HG03460 (cell line): ENCODE results near the gene DOCK3.
"Not testable (repeated sequence)": the region's sequence is repeated elsewhere in the genome, so short reads cannot be mapped to it uniquely, and the experiment has no call there.

Source experiments
- ATAC-seq: cut with Tn5 transposase; IDR thresholded peaks from one replicate; pipeline ENCODE4 v1.9.1; 2021; ENCODE audit not compliant: unreplicated experiment

Gene DOCK3

DNA sequence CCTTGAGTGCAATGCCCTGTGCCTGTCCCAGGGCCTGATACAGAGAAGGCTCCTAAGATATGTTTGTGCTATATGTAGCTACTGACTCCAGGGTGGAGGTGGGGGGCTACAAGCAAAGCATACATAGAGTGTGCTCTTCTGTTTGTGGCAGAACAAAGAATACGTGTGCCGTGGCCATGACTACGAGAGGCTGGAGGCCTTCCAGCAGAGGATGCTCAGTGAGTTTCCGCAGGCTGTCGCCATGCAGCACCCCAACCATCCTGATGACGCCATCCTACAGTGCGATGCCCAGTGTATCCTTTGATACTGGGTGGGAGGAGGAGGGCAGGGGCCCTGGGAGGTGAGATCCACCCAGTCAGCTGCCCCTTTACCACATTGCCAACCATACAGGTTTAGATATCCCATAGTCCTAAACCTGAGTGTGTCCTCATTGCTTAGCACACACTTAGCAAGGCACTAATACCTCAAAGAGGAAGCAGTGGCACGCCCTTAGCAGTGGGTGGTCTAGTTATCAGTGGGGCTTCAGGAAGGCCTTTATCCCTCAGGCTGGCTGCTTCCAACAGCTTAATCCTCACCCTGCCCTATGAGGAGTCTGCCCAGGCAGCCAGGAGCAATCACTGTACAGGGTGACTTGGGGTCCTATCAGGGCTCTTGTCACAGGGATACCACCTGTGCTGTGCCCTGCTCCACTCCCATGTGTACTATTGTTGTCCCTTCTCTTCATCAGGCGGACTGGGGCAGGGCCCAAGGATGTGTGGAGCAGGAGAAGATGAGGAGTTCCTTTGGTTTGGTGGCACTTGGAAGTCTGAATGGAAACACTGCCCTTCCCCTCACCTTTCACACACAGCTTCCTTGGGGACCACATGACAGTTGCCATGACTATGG lies 680.2 kb downstream of the DOCK3 start:
- no peak for ATAC-seq

DNA sequence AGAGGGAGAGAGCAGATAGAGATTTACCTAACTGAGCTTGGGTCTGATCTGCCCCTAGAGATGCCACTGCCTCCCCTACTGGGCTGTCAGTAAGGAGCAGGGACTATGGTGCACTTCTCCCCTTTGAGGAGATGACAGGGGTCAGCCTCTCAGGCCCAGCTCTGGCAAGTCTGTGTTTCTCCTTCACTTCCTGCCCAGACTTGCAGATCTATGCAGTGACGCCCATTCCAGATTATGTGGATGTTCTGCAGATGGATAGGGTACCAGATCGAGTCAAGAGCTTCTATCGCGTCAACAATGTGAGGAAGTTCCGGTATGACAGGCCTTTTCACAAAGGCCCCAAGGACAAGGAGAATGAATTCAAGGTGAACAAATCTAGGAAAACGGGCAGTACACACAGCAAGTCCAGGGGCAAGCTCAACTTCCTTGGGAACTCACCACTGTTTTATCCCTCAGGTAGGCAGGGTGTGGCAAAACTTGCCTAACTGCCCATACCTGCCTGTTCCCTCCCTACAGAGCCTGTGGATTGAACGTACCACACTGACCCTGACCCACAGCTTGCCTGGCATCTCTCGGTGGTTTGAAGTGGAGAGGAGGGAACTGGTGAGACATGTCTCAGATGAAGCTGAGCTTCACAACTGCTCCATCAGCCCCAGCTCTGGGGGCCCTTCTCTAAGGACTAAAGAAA lies 681.3 kb downstream of the DOCK3 start:
- no peak for ATAC-seq

DNA sequence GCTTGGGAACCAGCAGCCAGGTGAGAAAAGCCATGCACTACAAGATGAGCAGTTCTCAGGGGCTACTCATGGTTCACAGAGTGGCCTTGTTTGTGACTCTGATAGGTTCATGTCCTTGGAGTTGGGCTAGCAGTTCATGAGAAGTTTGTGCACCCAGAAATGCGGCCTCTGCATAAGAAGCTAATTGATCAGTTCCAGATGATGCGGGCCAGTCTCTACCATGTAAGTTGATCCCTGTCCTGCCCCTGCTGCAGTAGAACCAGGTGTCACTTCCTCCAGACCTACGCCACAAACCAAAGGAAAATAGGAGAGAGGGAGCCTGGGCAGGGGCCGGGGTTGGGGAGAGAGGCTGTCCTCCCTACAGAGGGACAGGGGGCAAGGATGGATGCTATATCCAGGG lies 683.1 kb downstream of the DOCK3 start:
- ATAC-seq = no peak

DNA sequence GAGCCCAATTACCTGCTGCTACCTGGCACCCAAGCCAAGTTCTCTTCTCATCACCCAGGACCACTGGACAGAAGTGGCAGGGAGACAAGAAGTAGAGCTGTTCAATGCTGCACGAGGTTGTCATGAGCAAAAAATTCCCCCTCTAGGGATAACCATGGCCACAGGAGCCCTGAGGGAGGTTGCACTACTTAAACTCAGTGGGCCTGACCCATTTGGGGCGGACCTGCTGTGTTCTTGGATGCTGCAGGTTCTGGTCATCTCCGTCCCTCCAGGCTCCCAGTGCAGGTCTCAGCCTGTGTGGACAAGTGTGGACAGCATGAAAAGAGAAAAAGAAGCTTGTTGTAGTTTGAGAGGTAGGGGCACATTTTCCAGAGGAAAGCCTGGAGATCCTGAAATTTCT lies 684.3 kb downstream of the DOCK3 start:
- no peak for ATAC-seq

DNA sequence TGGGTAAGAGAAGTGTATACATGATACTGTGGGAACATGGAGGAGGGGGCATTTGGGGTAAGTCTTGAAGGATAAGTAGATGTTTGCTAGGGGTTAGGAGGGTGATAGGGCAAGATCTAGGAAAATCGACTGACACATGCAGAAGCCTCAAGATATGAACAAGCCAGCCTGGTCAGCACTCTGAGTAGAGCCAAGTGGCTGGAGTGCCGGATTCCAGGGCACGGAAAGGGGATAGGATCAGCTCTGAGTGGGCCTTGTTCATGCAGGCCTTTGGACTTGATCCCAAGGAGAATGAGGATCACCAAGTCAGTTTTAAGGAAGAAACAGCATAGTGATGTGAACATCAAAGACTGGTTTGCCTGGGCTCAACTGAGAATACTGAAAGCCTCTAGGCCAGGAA lies 686.1 kb downstream of the DOCK3 start:
- no peak for ATAC-seq

DNA sequence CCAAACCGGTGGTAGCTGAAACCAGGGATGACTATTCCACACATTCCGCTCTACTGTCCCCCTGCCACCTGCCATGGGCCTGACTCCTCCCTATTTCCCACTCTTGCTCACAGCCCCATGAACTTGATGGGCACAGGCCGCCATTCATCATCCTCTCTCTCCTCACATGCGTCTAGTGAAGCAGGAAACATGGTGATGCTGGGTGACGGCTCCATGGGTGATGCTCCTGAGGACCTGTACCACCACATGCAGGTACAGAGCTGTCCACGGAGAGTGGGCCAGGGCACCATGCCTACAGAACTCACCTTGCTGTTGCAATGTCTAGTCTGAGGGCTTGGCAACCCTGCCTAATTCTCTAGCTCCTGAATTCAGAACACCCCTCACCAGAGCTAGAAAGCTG lies 687.0 kb downstream of the DOCK3 start:
- ATAC-seq = no peak

DNA sequence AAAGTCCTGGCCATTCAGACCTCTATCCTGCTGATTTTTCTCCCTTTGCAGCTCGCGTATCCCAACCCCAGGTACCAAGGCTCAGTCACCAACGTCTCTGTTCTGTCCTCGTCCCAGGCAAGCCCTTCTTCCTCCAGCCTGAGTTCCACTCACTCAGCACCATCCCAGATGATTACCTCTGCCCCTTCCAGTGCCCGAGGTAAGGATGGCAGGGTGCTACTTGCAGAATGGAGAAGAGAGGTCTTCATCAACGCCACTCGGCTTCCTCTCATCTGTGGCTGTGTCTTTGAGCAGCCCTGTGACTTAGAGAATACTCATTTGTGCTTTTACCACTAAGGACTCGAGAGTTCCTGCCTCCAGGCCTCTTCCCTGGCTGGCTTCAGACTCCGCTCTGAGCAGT lies 687.7 kb downstream of the DOCK3 start:
- no peak for ATAC-seq

DNA sequence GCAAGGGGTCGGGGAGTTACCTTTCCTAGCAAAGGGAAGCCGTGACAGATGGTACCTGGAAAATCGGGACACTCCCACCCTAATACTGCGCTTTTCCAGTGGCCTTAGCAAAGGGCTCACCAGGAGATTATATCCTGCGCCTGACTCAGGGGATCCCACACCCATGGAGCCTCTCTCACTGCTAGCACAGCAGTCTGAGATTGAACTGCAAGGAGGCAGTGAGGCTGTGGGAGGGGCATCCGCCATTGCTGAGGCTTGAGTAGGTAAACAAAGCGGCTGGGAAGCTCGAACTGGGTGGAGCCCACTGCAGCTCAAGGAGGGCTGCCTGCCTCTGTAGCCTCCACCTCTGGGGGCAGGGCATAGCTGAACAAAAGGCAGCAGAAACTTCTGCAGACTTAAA lies 693.5 kb downstream of the DOCK3 start:
- not testable (repeated sequence) for ATAC-seq

DNA sequence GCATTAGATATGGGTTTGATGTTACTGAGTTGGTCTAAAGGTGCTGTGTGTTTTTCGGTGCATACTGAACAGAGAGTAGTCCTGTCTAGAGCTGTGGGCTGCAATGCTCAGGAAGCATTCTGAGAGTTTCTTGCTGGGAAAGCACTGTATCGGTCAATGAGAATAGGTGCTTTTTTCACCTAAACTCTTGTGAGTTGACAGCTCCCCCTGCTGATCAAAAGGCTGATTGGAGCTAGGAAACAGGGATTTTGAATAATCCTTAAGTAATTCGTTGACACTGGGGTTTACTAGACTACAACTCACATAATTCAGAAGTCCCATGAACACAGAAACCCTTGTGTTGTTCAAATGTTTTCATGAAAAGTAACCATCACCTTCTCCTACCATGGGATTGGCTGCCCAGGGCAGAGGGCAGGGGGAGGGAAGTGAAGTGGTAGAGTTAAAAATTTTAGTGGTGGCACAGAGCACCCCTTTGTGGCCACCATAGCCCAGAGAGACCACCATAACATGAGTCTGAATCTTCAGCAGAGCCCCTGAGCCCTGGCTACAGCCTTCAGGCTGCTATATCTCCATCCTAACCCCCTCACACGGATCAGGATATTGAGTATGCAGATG lies 697.3 kb downstream of the DOCK3 start:
- ATAC-seq = no peak

DNA sequence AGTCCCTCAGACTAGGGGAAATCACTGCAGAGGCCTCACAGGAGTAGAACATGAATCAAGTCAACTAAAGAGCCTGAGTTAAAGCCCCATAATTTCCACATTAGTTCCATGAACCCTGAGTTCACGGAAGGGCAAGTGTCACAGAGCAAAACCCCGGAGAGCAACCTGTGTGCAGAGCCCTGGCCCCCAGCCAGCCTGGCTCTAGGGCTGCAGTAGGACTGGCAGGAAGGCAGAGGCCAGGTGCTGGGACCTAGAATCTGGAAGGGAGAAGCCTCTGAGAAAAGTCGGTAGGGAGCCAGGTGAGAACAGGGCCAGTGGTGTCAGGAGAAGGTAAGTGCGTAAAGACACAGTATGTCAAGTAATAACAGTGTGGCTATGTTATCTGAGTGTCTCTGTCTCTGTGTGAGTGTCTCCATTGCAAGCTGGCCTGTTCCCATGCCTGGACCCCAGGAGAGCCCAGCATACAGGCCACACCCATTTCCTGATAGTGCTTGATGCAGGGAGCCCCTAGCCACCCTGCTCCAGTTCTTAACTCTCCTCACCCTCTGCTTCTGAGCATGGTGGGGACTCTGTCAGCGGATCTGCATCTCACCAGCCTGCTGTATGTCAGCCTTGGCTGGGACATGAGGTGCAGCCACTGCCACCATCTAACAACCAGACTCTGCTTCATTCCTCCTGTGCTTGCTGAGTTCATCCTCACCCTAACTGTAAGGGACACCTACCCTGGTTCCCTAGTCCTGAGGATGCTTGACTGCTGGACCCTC lies 699.1 kb downstream of the DOCK3 start:
- ATAC-seq = no peak

DNA sequence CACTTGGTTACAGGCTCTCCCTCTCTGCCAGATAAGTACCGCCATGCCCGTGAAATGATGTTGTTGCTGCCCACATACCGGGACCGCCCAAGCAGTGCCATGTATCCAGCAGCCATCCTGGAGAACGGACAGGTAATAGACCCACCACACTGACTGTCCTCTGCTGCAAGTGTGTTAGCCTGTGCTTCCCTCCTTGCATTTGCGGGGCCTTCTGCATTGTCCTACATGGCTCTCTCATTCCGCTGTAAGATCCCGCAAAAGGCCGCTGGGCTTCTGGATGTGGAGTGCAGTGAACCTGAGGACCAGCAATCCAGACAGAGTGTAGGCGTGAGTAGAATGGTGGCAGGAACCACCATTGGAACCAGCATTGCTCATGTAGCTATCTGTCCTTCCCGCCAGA lies 699.7 kb downstream of the DOCK3 start:
- no peak for ATAC-seq

DNA sequence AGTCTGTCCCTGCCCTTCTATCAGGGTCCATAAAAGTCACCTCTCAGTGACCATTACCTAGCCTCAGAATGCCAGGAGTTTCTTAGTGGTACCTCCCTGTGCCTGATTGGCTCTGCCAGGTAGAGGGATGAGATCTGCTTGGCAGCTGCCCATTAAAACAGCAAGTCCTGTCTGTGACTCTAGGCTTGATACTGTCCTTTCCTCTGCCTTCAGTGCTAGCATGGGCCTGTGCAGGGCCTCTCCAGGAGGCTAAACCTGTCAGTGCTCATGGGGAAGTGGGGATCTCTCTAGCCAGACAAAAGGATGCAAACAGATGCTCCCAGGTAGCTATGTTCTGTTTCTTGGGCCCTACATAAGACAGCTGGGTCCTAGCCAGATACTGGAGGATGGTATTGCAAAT lies 700.4 kb downstream of the DOCK3 start:
- ATAC-seq = no peak

DNA sequence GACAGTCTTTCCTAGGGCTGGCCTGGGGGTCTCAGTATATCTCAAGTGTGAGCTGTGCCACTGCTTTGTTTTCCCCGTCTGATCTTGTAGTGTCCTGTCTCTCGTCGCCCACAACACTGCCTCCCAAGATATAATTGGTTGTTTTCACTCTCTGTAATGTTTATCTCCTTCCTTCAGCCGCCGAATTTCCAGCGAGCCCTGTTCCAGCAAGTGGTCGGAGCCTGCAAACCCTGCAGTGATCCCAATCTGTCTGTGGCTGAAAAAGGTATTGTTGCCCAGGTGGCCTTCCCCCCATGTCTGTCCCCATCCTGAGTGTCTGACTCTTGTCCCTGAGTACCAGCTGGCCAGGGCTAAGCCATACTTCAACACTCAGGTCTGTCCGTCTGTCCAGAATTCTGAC lies 700.8 kb downstream of the DOCK3 start:
- ATAC-seq = no peak

DNA sequence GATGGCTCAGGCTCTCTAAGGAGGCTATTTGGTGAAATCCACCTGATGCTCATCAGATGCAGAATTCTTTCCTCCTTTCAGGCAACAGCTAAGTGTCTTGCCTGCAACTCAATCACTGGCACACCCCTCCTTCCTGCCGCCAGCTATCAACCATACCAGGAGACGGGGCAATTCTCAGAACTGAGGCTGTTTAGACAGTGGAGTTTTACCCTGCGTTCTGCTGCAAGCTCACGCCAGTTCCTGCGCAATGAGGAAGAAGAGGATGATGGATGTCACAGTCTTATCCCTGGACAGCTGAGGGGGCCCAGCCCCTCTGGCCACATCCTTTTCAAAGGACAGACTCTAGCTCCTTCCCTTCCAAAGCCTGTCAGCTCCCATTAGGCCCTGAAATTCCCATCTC lies 703.3 kb downstream of the DOCK3 start:
- no peak for ATAC-seq

DNA sequence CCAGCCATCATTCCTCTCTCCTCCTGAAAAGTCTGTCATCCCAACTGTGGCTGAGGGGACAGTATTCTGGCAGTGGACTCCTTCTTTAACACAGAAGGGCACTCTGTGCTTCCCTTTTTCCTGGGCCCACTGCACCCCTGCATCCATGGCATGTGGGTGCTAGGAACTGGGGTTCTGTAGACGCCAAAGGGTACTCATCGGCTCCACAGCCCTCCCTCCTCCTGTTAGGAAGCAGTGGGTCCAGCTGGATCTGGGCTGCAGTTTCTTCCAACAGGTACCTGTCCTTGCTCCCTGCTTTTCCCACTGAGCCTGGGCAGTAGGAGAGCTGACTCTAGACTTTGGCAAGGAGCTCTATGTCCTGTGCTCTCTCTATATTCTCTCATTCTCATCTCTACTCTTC lies 704.0 kb downstream of the DOCK3 start:
- ATAC-seq = no peak

DNA sequence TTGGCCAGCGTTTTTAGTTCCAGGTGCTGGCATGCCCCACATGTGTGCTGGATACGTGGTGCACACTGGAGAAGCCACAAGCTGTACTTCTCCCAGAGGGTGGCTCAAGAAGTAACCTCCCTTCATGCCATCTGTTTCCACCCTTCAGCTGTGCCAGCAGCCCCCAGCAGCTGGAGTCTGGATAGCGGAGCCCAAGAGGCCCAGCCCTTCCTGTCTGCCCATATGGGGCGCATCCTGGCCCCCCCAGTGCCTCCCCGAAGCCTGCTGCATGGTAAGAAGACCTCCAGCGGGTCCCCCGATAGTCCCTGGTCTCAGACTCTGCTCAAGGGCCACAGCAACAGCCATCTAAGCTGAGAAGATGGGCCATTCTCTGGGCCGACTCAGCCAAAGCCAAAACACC lies 704.6 kb downstream of the DOCK3 start:
- no peak for ATAC-seq

DNA sequence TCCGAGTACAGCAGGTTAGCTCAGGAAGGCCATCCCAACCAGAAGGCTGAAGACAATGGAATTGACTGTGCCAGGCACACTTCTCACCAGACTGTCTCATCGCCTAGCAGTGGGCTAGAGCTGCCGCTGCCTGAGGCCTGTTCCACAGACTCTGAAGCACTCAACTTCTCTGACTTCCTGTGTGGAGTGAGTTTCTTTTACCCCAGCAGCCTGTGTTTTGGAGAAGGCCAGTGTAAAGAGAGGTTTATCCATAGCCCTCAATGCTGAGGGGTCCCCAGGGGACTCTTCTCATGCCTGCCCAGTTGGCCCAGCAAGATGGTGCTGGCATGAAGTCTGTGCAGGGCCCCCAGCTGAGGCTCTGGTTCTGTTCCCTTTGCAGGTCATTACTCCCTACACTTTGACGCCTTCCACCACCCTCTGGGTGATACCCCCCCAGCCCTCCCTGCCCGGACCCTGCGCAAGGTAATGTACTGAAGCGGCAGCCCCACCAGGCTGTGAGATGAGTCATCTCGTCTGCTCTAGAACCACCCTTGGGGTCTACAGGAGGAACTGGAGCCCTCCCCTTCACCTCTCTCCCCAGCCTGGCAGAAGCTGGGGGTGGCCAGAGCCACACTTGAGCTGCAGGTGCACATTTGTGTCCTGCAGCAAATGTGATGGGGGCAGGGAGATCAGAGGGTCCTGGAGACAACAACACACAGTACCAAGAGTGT lies 705.2 kb downstream of the DOCK3 start:
- ATAC-seq = no peak

DNA sequence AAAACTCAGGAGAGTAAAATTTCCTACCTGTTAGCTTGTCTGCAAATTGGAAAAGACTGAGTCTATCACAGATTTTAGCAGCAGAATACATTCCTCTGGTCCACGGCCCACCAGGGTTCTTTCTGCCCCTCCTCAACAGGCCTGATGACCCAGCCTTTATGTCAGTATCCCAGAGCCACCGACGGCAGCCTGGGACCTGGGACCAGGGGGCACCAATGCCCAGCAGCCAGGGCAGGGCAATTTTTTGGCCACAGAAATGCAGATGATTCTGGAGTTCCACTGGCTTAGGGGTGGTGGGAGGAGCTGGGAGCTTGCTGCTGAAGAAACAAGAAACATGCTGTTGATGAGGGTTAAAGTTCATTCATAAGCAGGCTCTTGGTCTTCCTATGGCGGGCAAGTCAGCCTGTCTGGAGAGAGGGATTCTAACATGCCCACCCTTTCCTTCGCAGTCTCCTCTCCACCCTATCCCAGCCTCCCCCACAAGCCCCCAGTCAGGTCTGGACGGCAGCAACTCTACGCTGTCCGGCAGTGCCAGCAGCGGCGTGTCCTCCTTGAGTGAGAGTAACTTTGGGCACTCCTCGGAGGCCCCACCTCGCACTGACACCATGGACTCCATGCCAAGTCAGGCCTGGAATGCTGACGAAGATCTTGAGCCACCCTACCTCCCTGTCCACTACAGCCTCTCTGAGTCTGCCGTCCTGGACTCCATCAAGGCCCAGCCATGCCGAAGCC lies 706.0 kb downstream of the DOCK3 start:
- ATAC-seq = no peak

DNA sequence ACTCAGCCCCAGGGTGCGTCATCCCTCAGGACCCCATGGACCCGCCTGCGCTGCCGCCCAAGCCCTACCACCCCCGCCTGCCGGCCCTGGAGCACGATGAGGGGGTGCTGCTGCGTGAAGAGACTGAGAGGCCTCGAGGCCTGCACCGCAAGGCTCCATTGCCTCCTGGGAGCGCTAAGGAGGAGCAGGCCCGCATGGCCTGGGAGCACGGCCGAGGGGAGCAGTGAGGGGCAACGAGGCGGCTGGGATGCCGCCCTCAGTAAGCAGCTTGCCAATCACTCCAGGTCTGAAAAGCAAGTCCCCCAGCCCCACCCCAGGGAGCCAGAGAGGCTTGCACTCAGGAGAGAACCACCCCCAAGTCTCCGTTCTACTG lies 706.6 kb downstream of the DOCK3 start:
- ATAC-seq = no peak

DNA sequence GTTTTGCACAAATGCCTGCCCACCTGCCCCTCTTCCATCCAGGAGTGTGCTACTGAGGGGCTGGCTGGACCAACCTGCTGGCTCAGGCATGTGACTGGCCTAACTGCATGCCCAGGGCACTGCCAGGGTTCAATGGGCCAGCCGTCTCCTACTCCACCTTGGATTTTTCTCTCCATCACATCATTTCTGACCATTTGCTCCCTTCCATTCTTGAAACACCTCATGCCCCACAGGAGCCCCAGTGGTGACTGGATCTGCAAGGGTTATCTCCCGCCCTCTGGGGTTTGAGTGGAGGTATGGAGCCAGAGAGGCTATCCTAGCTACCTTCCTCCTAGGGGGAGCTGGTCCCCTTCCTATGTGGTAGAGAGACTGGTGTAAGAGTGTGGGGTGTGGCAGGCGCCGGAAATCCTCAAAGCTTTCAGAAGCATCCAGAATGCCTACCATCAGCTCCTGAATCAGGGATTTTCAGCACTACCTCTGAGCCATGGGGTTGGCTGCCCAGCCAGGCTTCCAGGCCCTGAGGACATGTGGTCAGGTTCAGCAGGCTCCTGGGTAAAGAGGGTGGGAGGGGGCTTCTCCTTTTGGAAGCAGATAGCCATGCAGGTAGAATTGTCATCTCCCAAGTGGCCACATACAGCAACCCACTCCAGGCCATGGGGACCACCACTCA lies 707.5 kb downstream of the DOCK3 start:
- no peak for ATAC-seq
